ENCODE data around the gene TMEM91. TPM values are rescaled to one million over a fixed set of nuclear protein-coding genes. Genes with fewer than 3 reads are reported as not detected.

Gene TMEM91
- total and polyA plus RNA-seq, 2 of the 13 experiments (the other 11 are each of a cell fraction or from before 2014, with no cell fraction given), result 6.3 to 10.3 TPM

GRCh38 chr19:41422456-41422855 is 46.1 kb downstream of the TMEM91 start:
- whole genome bisulfite sequencing (ENCODE audit: low lambda C conversion rate), result 86% methylated on average over 18 of the region's 18 CpGs
- ATAC-seq (no peak), DNase-seq (ENCODE audit: low spot score) (no peak), FAIRE-seq (no peak)
- Histone ChIP-seq H3K27me3 (ENCODE audit: control insufficient read depth in 1 of 2, insufficient read depth in 2 of 2, low read length in 2 of 2) (no peaks in the 10 kb centered on the region), H3K9me3 (ENCODE audit: low read length) (no peaks in the 10 kb centered on the region), H3K36me3 (replicated peaks in 1 of 2; ENCODE audit: control insufficient read depth in 1 of 2, insufficient read depth in 2 of 2, low read length in 2 of 2) (peaks cover 20 to 32% of the 10 kb centered on the region in 2 experiments; a peak in 4 of 5 replicates), H4K20me1 (ENCODE audit: insufficient read depth, low read length) (no peaks in the 10 kb centered on the region), H3K4me3 (replicated peaks in 1 of 3; ENCODE audit: insufficient read depth in 1 of 3, low read depth in 2 of 3, low read length in 3 of 3) (no peak overlapping the region), H3K9ac (ENCODE audit: insufficient read depth, low read depth, low read length) (no peak overlapping the region), H2AFZ (ENCODE audit: low read length) (no peak overlapping the region), H3K4me2 (ENCODE audit: low read depth, low read length) (no peak overlapping the region), H3K79me2 (ENCODE audit: insufficient read depth, low read length) (no peaks in the 10 kb centered on the region), H3K4me1 (ENCODE audit: insufficient read depth, low read length) (peaks cover 31% of the 10 kb centered on the region), H3K27ac (ENCODE audit: extremely low read length, insufficient read depth, low read length) (no peak overlapping the region)
- ChIA-PET CTCF (ENCODE audit: low intra/inter-chr PET ratio, low total read pairs) (no interaction called here), POLR2A (no interaction called here)
- TF ChIP-seq CC2D1A (CRISPR knock-in tag; IDR thresholded peaks at IDR 0.05) (no peak), NCOR1 (IDR thresholded peaks at IDR 0.05; ENCODE audit: borderline replicate concordance, low read length) (no peak), KDM4B (CRISPR knock-in tag; IDR thresholded peaks at IDR 0.05) (no peak), NR2F6 (IDR thresholded peaks at IDR 0.05) (no peak), NR2F6 (CRISPR knock-in tag; IDR thresholded peaks at IDR 0.05) (no peak), ZBTB20 (CRISPR knock-in tag; IDR thresholded peaks at IDR 0.05; ENCODE audit: borderline replicate concordance, low read depth) (no peak), ZNF124 (CRISPR knock-in tag; IDR thresholded peaks at IDR 0.05) (no peak), PCBP1 (IDR thresholded peaks at IDR 0.05; ENCODE audit: borderline replicate concordance, low read depth, low read length) (no peak), JDP2 (CRISPR knock-in tag; IDR thresholded peaks at IDR 0.05; ENCODE audit: borderline replicate concordance) (no peak), GATAD1 (CRISPR knock-in tag; IDR thresholded peaks at IDR 0.05) (no peak), ZSCAN30 (CRISPR knock-in tag; IDR thresholded peaks at IDR 0.05) (no peak), NFE2L2 (IDR thresholded peaks at IDR 0.05; ENCODE audit: low read length) (no peak), ZFY (CRISPR knock-in tag; IDR thresholded peaks at IDR 0.05) (no peak), RORA (CRISPR knock-in tag; IDR thresholded peaks at IDR 0.05) (no peak), ZNF766 (CRISPR knock-in tag; IDR thresholded peaks at IDR 0.05; ENCODE audit: borderline replicate concordance) (no peak)
- TF ChIP-seq, protein P1, sequence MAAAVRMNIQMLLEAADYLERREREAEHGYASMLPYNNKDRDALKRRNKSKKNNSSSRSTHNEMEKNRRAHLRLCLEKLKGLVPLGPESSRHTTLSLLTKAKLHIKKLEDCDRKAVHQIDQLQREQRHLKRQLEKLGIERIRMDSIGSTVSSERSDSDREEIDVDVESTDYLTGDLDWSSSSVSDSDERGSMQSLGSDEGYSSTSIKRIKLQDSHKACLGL (CRISPR knock-in tag; IDR thresholded peaks at IDR 0.05), result no peak
- TF ChIP-seq, protein P2, sequence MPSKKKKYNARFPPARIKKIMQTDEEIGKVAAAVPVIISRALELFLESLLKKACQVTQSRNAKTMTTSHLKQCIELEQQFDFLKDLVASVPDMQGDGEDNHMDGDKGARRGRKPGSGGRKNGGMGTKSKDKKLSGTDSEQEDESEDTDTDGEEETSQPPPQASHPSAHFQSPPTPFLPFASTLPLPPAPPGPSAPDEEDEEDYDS (CRISPR knock-in tag; IDR thresholded peaks at IDR 0.05), result no peak
- no TSS peak for BruUV-seq (replicated peaks)
- intact Hi-C loops (cut with micrococcal nuclease; ENCODE audit: unreplicated experiment), result no loop called here
- in situ Hi-C loops (cut with HindIII; ENCODE audit: extremely low pct_ligation_motif_present, low pct_unique_long_range_greater_than_20kb), result no loop called here

All from HepG2 (cell line).